Tibial artery (tissue), 4 donors: Measurements from ENCODE around the gene AKAP13.

Source experiments
- DNase-seq, 2 donors: peaks; one replicate each; pipeline ENCODE4 v3.0.0-alpha.2; 2019
- H3K27ac ChIP-seq, 2 donors: fragments of 200-600 bp; sonication (generic) in 1 of 2; 1 replicate in 1 of 2; 2 replicates in 1 of 2; pipeline ENCODE4 v1.5.1; 2018 to 2019; ENCODE audit warnings: mild to moderate bottlenecking in 1 of 2
- H3K27me3 ChIP-seq, 2 donors: fragments of 200-600 bp; sonication (generic) in 1 of 2; one replicate each; pipeline versions ENCODE4 v1.5.1 to v1.6.0; 2016 to 2019
- H3K36me3 ChIP-seq, 3 donors: fragments of 200-600 bp; sonication (generic) in 2 of 3; one replicate each; pipeline ENCODE4 v1.5.1; 2016 to 2019; ENCODE audit warnings: mild to moderate bottlenecking in 2 of 3
- H3K4me1 ChIP-seq, 4 donors: fragments of 200-600 bp; sonication (generic) in 2 of 4; 1 replicate in 3 of 4; 2 replicates in 1 of 4; pipeline ENCODE4 v1.5.1; 2016 to 2019
- H3K4me3 ChIP-seq, 2 donors: fragments of 200-600 bp; sonication (generic) in 1 of 2; 1 replicate in 1 of 2; 2 replicates in 1 of 2; pipeline ENCODE4 v1.5.1; 2018 to 2019; ENCODE audit warnings: mild to moderate bottlenecking in 2 of 2
- H3K9me3 ChIP-seq, 3 donors: fragments of 200-600 bp; sonication (generic) in 1 of 3; one replicate each; pipeline ENCODE4 v1.5.1; 2016 to 2019
- CTCF ChIP-seq, 2 experiments: fragments of 200-600 bp in 1 of 2; fragments of 450-650 bp in 1 of 2; IDR thresholded peaks; one replicate each; pipeline ENCODE4 v1.5.1; 2017 to 2019; ENCODE audit warnings: antibody characterized with exemption in 2 of 2, mild to moderate bottlenecking in 1 of 2, moderate library complexity in 1 of 2
- intact Hi-C: fragments of 100-400 bp; cut with DNase I; formaldehyde crosslinking; loops from one replicate; pipeline ENCODE4 v1.15.0; 2023; ENCODE audit warnings: low total_unique reads

The AKAP13 gene

GRCh38 chr15:85692873-85693272 is 312.5 kb downstream of the AKAP13 start:
- DNase-seq: no peak
- Histone ChIP-seq H3K27ac (peak overlapping the region in 1 of 2 donors; percentile 5), H3K4me3 (no peak overlapping the region), H3K4me1 (peaks cover 0 to 36% (median 14%) of the 10 kb centered on the region in 4 donors), H3K27me3 (no peaks in the 10 kb centered on the region), H3K36me3 (peaks cover 30 to 48% (median 37%) of the 10 kb centered on the region in 3 donors), H3K9me3 (no peaks in the 10 kb centered on the region)
- TF ChIP-seq CTCF (IDR thresholded peaks at IDR 0.05): no peak
- intact Hi-C loops: loop anchor here (10.0 kb wide), 1 partner anchor 68 kb away; no protein-coding TSS in a partner anchor

GRCh38 chr15:85693277-85693676 is 312.9 kb downstream of the AKAP13 start:
- peaks cover 30 to 47% (median 34%) of the 10 kb centered on the region in 3 donors for H3K36me3 ChIP-seq
- DNase-seq: no peak
- no peaks in the 10 kb centered on the region for H3K9me3 ChIP-seq
- H3K27ac ChIP-seq: peak overlapping the region in 1 of 2 donors; percentile 5
- H3K4me1 ChIP-seq: peaks cover 0 to 36% (median 14%) of the 10 kb centered on the region in 4 donors
- H3K27me3 ChIP-seq: no peaks in the 10 kb centered on the region
- H3K4me3 ChIP-seq: no peak overlapping the region
- TF ChIP-seq CTCF (IDR thresholded peaks at IDR 0.05): no peak
- intact Hi-C loops: loop anchor here (10.0 kb wide), 1 partner anchor 68 kb away; no protein-coding TSS in a partner anchor

- H3K27ac ChIP-seq: no peak overlapping the region
- TF ChIP-seq CTCF (IDR thresholded peaks at IDR 0.05): no peak
- peaks cover 30 to 47% (median 34%) of the 10 kb centered on the region in 3 donors for H3K36me3 ChIP-seq
- no peaks in the 10 kb centered on the region for H3K27me3 ChIP-seq
- H3K4me3 ChIP-seq: no peak overlapping the region
- peaks cover 0 to 30% (median 13%) of the 10 kb centered on the region in 4 donors for H3K4me1 ChIP-seq
- no peaks in the 10 kb centered on the region for H3K9me3 ChIP-seq
- no peak for DNase-seq
- intact Hi-C loops: loop anchor here (10.0 kb wide), 1 partner anchor 69 kb away; no protein-coding TSS in a partner anchor
Observed at GRCh38 chr15:85694091-85694490, 313.7 kb downstream of the AKAP13 start.

- H3K9me3 ChIP-seq: no peaks in the 10 kb centered on the region
- DNase-seq: no peak
- peaks cover 9 to 14% (median 13%) of the 10 kb centered on the region in 3 donors for H3K36me3 ChIP-seq
- H3K27ac ChIP-seq: peak overlapping the region in 1 of 2 donors; percentile 4
- peaks cover 0 to 38% (median 14%) of the 10 kb centered on the region in 4 donors for H3K4me1 ChIP-seq
- H3K4me3 ChIP-seq: no peak overlapping the region
- intact Hi-C loops: loop anchor here (10.0 kb wide), 1 partner anchor 56 kb away; no protein-coding TSS in a partner anchor
- no peaks in the 10 kb centered on the region for H3K27me3 ChIP-seq
- no peak for TF ChIP-seq CTCF (IDR thresholded peaks at IDR 0.05)
Observed at GRCh38 chr15:85700767-85701166, 320.4 kb downstream of the AKAP13 start.

- Histone ChIP-seq H3K36me3 (peaks cover 0 to 3% (median 0%) of the 10 kb centered on the region in 3 donors), H3K4me1 (peaks cover 0 to 55% (median 25%) of the 10 kb centered on the region in 4 donors), H3K9me3 (no peaks in the 10 kb centered on the region), H3K4me3 (no peak overlapping the region), H3K27me3 (no peaks in the 10 kb centered on the region), H3K27ac (peak overlapping the region; percentile 79 to 84)
- no peak for DNase-seq
- intact Hi-C loops: loop anchor here (10.0 kb wide), 1 partner anchor 58 kb away; no protein-coding TSS in a partner anchor
- TF ChIP-seq CTCF (IDR thresholded peaks at IDR 0.05): no peak
Observed at GRCh38 chr15:85702321-85703101, 322.1 kb downstream of the AKAP13 start.
